Dedifferentiated amniotic fluid mesenchymal stem cell (primary cell): ENCODE data around the gene TBC1D14.
"Not testable (repeated sequence)": the region's sequence is repeated elsewhere in the genome, so short reads cannot be mapped to it uniquely, and the experiment has no call there.

Experiments
- DNase-seq: peaks from one replicate; pipeline ENCODE4 v3.0.0-alpha.2; 2016; ENCODE audit errors: extremely low spot score

Gene TBC1D14

DNA sequence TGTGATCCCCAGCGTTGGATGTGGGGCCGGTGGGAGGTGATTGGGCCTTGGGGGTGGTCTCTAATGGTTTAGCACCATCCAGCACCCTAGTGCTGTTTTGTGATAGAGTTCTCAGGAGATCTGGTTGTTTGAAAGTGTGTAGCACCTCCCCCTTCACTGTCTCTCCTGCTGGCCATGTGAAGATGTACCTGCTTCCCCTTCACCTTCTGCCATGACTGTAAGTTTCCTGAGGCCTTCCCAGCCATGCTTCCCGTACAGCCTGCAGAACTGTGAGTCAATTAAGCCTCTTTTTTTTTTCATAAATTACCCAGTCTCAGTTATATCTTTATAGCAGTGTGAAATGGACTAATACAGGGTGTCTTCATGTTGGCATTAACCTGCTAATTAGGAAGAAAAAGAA, 19.3 kb upstream of the TBC1D14 start:
- no peak for DNase-seq

DNA sequence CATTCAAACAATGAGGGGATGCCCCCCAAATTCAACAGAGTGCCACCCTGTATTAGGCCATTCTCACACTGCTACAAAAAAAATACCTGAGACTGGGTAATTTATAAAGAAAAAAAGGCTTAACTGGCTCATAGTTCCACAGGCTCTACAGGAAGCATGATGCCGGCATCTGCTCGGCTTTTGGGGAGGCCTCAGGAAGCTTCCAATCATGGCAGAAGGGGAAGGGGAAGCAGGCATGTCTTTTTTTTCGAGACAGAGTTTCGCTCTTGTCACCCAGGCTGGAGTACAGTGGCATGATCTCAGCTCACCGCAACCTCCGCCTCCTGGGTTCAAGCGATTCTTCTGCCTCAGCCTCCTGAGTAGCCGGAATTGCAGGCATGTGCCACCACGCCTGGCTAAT, 18.7 kb upstream of the TBC1D14 start:
- DNase-seq = not testable (repeated sequence)

DNA sequence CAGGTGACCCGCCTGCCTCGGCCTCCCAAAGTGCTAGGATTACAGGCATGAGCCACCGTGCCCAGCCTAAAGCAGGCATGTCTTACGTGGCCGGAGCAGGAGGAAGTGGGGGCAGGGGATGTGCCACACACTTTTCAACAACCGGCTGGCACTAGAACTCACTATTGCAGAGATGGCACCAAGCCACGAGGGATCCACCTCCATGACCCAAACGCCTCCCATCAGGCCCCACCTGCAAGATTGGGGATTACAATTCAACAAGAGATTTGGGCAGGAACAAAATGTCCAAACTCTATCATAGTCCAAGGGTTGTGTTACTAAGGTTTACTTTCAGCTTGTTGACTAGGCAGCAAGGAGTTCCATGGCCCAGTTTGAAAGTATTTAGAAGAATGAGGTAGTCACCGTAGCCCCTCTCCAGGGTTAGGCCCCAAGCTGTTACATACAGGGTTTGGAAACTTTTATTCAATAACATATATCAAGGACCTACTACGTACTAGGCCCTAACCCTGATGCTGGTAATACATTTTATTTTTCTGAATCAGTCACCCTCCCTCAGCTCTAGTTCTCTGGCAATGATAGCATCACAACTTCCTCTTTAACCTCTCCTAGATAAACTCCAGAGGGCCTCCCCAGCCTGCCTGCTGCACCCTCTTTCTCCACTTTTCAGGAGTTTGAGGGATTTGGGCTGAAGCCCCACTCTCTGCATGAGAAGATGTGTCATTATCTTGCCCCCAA, 18.0 kb upstream of the TBC1D14 start:
- no peak for DNase-seq

DNA sequence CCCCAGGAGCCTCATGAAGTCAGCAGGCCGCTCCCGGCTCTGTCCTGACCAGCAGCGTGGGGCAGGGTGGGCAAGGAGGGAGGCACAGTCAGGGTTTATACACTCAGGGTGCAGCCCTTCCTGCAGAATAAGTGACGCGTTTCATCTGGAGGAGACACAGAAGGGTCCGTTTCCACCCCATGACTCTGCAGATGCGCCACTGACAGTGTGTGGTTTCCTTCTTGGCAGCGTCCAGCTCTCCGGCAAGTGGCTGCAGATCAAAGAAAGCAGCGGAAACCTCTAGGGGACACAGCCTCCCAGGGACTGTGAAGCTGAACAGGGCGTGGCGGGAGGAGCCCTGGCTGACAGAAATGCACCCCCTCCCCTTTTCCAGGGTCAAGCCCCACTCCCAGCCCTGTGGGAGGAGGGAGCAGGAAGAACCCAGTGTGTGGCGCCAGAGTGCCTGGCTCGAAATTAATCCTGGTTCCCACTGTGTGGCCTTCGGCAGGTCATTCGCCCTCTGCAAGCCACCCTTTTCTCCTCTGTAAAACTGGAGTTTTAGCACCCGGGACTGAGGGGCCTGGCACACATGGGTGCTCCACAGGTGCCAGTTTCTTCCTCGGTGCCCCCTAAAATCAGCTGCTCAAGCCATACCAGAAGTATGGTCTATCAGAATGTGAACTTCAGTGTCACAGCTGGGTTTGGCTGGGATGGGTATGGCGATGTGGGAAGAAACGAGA, 17.3 kb upstream of the TBC1D14 start:
- no peak for DNase-seq

DNA sequence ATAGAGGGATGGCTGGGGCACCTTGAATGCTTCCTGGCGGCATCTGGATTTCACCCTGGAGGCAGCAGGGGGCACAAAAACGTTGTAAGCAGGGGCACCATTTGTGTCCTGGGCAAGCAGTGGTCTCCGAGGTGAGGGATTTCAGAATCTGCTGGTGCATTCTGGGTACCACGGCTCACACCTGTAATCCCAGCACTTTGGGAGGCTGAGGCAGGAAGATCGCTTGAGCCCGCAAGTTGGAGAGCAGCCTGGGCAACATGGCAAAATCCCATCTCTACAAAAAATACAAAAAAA, 16.8 kb upstream of the TBC1D14 start:
- DNase-seq = no peak

GRCh38 chr4:6893449-6894085, 16.1 kb upstream of the TBC1D14 start:
- peak; percentile 36 for DNase-seq

GRCh38 chr4:6894086-6894478, 15.5 kb upstream of the TBC1D14 start:
- DNase-seq = no peak

GRCh38 chr4:6894528-6895498, 14.8 kb upstream of the TBC1D14 start:
- DNase-seq = no peak

DNA sequence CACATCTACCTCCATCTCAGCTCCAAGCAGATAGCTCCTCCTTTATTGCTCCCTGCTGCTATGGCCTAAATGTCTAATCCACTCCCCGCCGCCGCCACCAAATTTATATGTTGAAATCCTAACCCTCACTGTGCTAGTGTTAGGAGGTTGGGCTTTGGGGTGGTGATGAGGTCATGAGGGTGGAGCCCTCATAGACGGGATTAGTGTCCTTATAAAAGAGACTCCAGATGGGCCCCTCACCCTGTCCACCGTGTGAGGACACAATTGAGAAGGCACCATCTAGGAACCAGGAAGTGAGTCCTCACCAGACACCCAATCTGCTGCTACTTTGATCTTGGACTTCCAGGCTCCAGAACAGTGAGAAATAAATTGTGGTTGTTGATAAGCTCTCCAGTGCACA, 13.6 kb upstream of the TBC1D14 start:
- no peak for DNase-seq

DNA sequence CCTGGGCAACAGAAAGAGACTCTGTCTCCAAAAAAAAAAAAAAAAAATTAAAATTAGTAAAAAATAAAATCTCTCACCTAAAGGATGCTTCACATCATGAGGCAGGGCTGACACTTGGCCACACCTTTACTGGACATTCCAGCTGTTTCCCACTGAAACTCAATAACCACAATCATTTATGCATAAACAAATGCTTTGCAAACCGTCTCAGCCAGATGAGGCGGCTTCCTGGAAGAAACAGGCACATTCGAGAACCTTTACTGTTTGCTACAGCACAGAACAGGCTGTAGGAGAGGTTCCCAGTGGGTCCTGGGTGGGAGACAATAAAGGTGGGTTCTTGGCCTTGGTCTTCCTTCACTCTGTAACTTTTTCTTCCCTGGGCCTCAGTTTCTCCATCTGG, 10.9 kb upstream of the TBC1D14 start:
- no peak for DNase-seq

GRCh38 chr4:6900181-6900812, 9.3 kb upstream of the TBC1D14 start:
- no peak for DNase-seq

- no peak for DNase-seq
Observed at GRCh38 chr4:6900956-6901355, 8.7 kb upstream of the TBC1D14 start.

- DNase-seq = no peak
Observed at GRCh38 chr4:6901669-6902317, 7.8 kb upstream of the TBC1D14 start.

GRCh38 chr4:6902318-6903042, 7.1 kb upstream of the TBC1D14 start:
- no peak for DNase-seq

- no peak for DNase-seq
Observed at GRCh38 chr4:6905516-6906445, 3.8 kb upstream of the TBC1D14 start.

- not testable (repeated sequence) for DNase-seq
Observed at GRCh38 chr4:6906486-6906885, 3.1 kb upstream of the TBC1D14 start.

- DNase-seq = no peak
Observed at GRCh38 chr4:6907658-6908191, 1.9 kb upstream of the TBC1D14 start.

DNA sequence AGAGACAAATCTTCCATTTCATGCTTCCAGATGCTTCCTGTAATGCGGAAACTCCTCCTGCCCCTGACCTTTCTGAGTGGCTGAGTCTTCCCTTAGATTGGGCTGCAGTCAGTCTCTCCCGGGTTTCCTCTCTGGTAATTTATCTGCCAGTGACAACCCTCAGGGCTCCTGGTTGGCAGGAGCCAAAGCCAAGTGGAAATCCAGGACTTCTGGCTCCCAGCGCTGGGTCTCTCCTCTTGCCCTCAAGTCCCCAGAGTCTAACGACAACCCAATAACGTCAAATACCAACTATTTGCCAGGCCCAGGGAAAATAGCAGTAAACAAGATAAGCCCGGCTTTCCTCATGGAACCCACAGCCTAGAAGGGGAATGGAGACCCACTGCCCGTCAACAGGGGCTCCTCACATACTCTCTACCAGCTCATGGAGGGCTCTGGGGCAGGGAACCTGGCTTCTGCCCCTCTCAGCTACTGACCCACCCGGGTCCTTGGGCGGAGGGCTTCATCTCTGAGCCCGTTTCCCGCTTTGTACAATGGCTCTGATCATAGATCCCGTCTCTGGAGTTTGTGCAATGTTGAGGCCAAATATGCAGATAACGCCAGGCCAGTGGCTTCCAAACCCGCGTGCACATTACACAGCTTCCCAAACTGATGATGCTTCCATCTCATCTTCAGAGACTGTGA, 1.1 kb upstream of the TBC1D14 start:
- no peak for DNase-seq
